ENCODE measurements around the gene TROAP. TPM values are rescaled to one million over a fixed set of nuclear protein-coding genes. Genes with fewer than 3 reads are reported as not detected.
"Not testable (repeated sequence)": the region's sequence is repeated elsewhere in the genome, so short reads cannot be mapped to it uniquely, and the experiment has no call there.

TROAP gene
- total and polyA plus RNA-seq, 2 donors from 2014 or later: 1.0 to 1.5 TPM

DNA sequence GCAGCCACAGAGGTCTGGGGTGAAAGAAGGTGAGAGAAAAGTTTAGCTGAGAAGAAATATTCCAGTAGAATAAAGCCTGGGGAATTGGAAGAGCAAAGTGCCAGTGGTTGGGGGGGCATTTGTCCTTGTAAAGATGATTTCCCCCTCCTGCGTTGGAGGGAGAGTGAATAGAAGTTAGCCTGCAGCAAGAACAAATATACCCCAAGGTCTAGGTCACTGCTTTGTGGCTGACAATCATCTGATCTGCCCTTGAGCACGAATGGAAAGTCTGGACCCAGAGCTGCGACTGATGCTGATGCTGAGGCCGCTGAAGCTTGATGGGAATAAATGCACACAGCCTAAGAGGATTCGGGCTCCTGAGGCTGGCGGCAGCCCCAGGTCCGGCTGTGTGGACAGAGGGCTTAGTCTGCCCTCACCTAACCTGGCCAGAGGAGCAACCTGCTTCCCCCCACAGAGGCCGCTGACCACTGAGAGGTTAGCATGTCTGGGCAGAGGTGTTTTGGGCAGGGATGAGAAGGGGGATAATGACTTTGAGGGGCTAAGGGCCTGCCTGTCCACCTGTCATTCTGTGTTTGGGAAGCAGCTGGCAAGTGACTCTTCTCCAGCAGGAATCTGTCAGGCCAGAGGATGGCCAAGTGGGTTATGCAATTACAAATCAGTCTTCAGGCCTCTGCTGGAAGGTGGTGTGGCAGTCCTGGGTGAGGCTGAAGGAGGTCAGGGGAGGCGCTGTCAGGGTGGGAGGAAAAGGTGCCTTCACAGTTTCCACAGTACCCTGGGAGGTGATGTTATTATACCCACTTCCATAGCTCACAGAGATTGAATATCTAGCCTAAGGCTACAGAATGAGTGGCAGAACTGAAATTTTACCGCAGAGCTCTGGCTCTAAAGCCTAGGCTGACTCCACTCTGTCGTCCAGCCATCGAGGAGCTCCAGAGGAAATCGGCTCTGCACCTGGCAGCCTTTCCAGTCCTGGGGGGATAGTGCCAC is 46.5 kb upstream of the TROAP start:
- Histone ChIP-seq H3K27me3 (ENCODE audit: control insufficient read depth, insufficient read depth, low read length) (no peaks in the 10 kb centered on the region), H3K36me3 (ENCODE audit: control insufficient read depth in 2 of 3, insufficient read depth in 3 of 3, low read length in 3 of 3) (peaks cover 0 to 13% (median 0%) of the 10 kb centered on the region in 3 donors), H3K4me3 (ENCODE audit: low read length in 3 of 3) (no peak overlapping the region), H3K4me1 (ENCODE audit: control insufficient read depth in 2 of 3, insufficient read depth in 2 of 3, low read depth in 1 of 3, low read length in 3 of 3) (peaks cover 0 to 5% (median 0%) of the 10 kb centered on the region in 3 donors), H3K9me3 (ENCODE audit: control insufficient read depth in 2 of 3, insufficient read depth in 1 of 3, low read length in 3 of 3) (no peaks in the 10 kb centered on the region), H3K9ac (ENCODE audit: low read length in 3 of 3) (no peak overlapping the region), H3K27ac (ENCODE audit: low read depth in 2 of 2, low read length in 2 of 2) (no peak overlapping the region)
- FAIRE-seq (no peak), DNase-seq (no peak)
- intact Hi-C loops (cut with DNase I): no loop called here
- TF ChIP-seq, protein P1, sequence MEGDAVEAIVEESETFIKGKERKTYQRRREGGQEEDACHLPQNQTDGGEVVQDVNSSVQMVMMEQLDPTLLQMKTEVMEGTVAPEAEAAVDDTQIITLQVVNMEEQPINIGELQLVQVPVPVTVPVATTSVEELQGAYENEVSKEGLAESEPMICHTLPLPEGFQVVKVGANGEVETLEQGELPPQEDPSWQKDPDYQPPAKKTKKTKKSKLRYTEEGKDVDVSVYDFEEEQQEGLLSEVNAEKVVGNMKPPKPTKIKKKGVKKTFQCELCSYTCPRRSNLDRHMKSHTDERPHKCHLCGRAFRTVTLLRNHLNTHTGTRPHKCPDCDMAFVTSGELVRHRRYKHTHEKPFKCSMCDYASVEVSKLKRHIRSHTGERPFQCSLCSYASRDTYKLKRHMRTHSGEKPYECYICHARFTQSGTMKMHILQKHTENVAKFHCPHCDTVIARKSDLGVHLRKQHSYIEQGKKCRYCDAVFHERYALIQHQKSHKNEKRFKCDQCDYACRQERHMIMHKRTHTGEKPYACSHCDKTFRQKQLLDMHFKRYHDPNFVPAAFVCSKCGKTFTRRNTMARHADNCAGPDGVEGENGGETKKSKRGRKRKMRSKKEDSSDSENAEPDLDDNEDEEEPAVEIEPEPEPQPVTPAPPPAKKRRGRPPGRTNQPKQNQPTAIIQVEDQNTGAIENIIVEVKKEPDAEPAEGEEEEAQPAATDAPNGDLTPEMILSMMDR (IDR thresholded peaks at IDR 0.05; ENCODE audit: borderline replicate concordance, extremely low read depth, insufficient read depth): no peak

- intact Hi-C loops (cut with DNase I): no loop called here
- peaks cover 0 to 5% (median 0%) of the 10 kb centered on the region in 3 donors for H3K4me1 ChIP-seq (ENCODE audit: control insufficient read depth in 2 of 3, insufficient read depth in 2 of 3, low read depth in 1 of 3, low read length in 3 of 3)
- no peak overlapping the region for H3K4me3 ChIP-seq (ENCODE audit: low read length in 3 of 3)
- no peak for FAIRE-seq
- H3K27ac ChIP-seq (ENCODE audit: low read depth in 2 of 2, low read length in 2 of 2): no peak overlapping the region
- TF ChIP-seq, protein P1 (IDR thresholded peaks at IDR 0.05; ENCODE audit: borderline replicate concordance, extremely low read depth, insufficient read depth): no peak
- H3K9ac ChIP-seq (ENCODE audit: low read length in 3 of 3): no peak overlapping the region
- no peak for DNase-seq
- peaks cover 0 to 8% (median 0%) of the 10 kb centered on the region in 3 donors for H3K36me3 ChIP-seq (ENCODE audit: control insufficient read depth in 2 of 3, insufficient read depth in 3 of 3, low read length in 3 of 3)
- no peaks in the 10 kb centered on the region for H3K27me3 ChIP-seq (ENCODE audit: control insufficient read depth, insufficient read depth, low read length)
- no peaks in the 10 kb centered on the region for H3K9me3 ChIP-seq (ENCODE audit: control insufficient read depth in 2 of 3, insufficient read depth in 1 of 3, low read length in 3 of 3)
These were observed 45.6 kb upstream of the TROAP start for GRCh38 chr12:49277466-49277865.

DNA sequence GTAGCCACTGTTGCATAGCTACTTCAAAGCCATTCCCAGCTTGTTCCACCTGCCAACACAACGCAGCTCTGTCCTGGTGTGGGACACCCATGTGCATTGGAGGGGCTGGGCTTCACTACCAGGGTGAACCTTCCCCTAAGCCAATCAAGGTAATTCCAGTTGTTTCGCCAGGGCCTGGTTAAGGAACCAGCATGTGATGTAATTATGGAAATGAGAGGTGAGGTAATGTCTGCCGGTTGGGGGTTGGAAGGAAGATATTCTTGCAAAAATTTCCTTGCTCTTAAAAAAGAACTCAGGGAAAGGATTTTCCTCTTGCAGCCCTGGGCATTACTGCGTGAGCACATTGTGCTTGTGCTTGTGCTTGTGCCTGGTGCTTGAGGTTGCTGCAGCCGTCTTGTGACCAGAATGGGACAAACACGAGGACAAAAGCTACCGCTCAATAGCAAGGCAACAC is 43.3 kb upstream of the TROAP start:
- Histone ChIP-seq H3K9ac (ENCODE audit: low read length in 3 of 3) (no peak overlapping the region), H3K27me3 (ENCODE audit: control insufficient read depth, insufficient read depth, low read length) (no peaks in the 10 kb centered on the region), H3K27ac (ENCODE audit: low read depth in 2 of 2, low read length in 2 of 2) (peak overlapping the region; percentile 42 to 69), H3K36me3 (ENCODE audit: control insufficient read depth in 2 of 3, insufficient read depth in 3 of 3, low read length in 3 of 3) (no peaks in the 10 kb centered on the region), H3K4me1 (ENCODE audit: control insufficient read depth in 2 of 3, insufficient read depth in 2 of 3, low read depth in 1 of 3, low read length in 3 of 3) (peaks cover 0 to 5% (median 0%) of the 10 kb centered on the region in 3 donors), H3K9me3 (ENCODE audit: control insufficient read depth in 2 of 3, insufficient read depth in 1 of 3, low read length in 3 of 3) (no peaks in the 10 kb centered on the region), H3K4me3 (ENCODE audit: low read length in 3 of 3) (peak overlapping the region in 1 of 3 donors; percentile 17)
- peak in 4 of 5 donors; percentile 53 to 77 (median 62) for DNase-seq
- no peak for FAIRE-seq
- TF ChIP-seq, protein P1 (IDR thresholded peaks at IDR 0.05; ENCODE audit: borderline replicate concordance, extremely low read depth, insufficient read depth): no peak
- intact Hi-C loops (cut with DNase I): no loop called here

DNA sequence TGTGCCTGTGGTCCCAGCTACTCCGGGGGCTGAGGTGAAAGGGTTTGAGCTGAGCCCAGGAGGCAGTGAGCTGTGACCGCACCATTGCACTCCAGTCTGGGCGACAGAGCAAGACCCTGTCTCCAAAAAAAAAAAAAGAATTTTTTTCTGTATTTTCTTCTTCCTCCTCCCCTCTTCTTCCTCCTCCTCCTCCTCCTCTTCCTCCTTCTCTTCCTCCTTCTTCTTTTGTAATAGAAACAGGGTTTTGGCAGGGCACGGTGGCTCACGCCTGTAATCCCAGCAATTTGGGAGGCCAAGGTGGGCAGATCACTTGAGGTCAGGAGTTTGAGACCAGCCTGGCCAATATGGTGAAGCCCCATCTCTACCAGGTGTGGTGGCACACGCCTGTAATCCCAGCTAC is 42.5 kb upstream of the TROAP start:
- H3K9ac ChIP-seq (ENCODE audit: low read length in 3 of 3); H3K9me3 ChIP-seq (ENCODE audit: control insufficient read depth in 2 of 3, insufficient read depth in 1 of 3, low read length in 3 of 3); FAIRE-seq; H3K36me3 ChIP-seq (ENCODE audit: control insufficient read depth in 2 of 3, insufficient read depth in 3 of 3, low read length in 3 of 3); H3K27me3 ChIP-seq (ENCODE audit: control insufficient read depth, insufficient read depth, low read length); H3K4me1 ChIP-seq (ENCODE audit: control insufficient read depth in 2 of 3, insufficient read depth in 2 of 3, low read depth in 1 of 3, low read length in 3 of 3); DNase-seq; intact Hi-C loops (cut with DNase I); H3K27ac ChIP-seq (ENCODE audit: low read depth in 2 of 2, low read length in 2 of 2); H3K4me3 ChIP-seq (ENCODE audit: low read length in 3 of 3): not testable (repeated sequence)

All from kidney (tissue), 14 donors.